H1 (cell line): ENCODE results near the gene RPS26. TPM values are rescaled to one million over a fixed set of nuclear protein-coding genes. Genes with fewer than 3 reads are reported as not detected.
A peak's percentile ranks its signal among the peaks of the same experiment; 100 is the strongest.

Source experiments
- BCL11A ChIP-seq, 2 experiments: IDR thresholded peaks; one replicate each; pipeline ENCODE4 v1.6.1; 2011; ENCODE audit warnings: low read depth in 2 of 2, low read length in 2 of 2, mild to moderate bottlenecking in 2 of 2
- CHD2 ChIP-seq: IDR thresholded peaks from 2 replicates; pipeline ENCODE4 v1.6.1; 2012; ENCODE audit warnings: low read length, improper control_type of control experiment
- CTBP2 ChIP-seq: IDR thresholded peaks from 2 replicates; pipeline ENCODE4 v1.7.0; 2011; ENCODE audit warnings: borderline replicate concordance, mild to moderate bottlenecking, moderate library complexity, mixed read lengths, low read length; ENCODE audit not compliant: insufficient read depth, insufficient read length
- EGR1 ChIP-seq: IDR thresholded peaks from 2 replicates; pipeline ENCODE4 v1.6.1; 2011; ENCODE audit warnings: low read depth, low read length, borderline replicate concordance
- EZH2 ChIP-seq: fragments of 200-600 bp; sonication (generic); IDR thresholded peaks from 2 replicates; pipeline ENCODE4 v1.7.1; 2012; ENCODE audit warnings: low read depth, mild to moderate bottlenecking, moderate library complexity, low read length, inconsistent platforms; ENCODE audit not compliant: severe bottlenecking
- GABPA ChIP-seq: IDR thresholded peaks from 2 replicates; pipeline ENCODE4 v1.6.1; 2011; ENCODE audit warnings: mild to moderate bottlenecking, low read length, moderate library complexity, borderline replicate concordance; ENCODE audit not compliant: insufficient read depth
- HDAC6 ChIP-seq: IDR thresholded peaks from one replicate; pipeline ENCODE4 v1.7.1; 2012; ENCODE audit warnings: low read depth, mild to moderate bottlenecking, inconsistent platforms, low read length, moderate library complexity
- MAFK ChIP-seq: IDR thresholded peaks from 2 replicates; pipeline ENCODE4 v1.6.1; 2012; ENCODE audit warnings: low read depth, mild to moderate bottlenecking, improper control_type of control experiment, low read length
- POLR2A ChIP-seq, 2 experiments: IDR thresholded peaks; 1 replicate in 1 of 2; 2 replicates in 1 of 2; pipeline ENCODE4 v1.6.1; 2011; ENCODE audit warnings: low read depth in 2 of 2, low read length in 2 of 2, mild to moderate bottlenecking in 2 of 2; ENCODE audit errors: control extremely low read depth in 1 of 2
- POU5F1 ChIP-seq: IDR thresholded peaks from 2 replicates; pipeline ENCODE4 v1.6.1; 2011; ENCODE audit warnings: low read depth, mild to moderate bottlenecking, low read length, moderate library complexity
- RAD21 ChIP-seq, 2 experiments: IDR thresholded peaks in 1 of 2; conservative IDR thresholded peaks in 1 of 2; 2 replicates each; pipeline ENCODE4 v1.6.1; 2011; ENCODE audit warnings: low read depth in 2 of 2, low read length in 2 of 2, improper control_type of control experiment in 1 of 2, inconsistent platforms in 1 of 2, mild to moderate bottlenecking in 1 of 2, moderate library complexity in 1 of 2
- SIN3A ChIP-seq, 2 experiments: IDR thresholded peaks in 1 of 2; conservative IDR thresholded peaks in 1 of 2; 2 replicates each; pipeline ENCODE4 v1.6.1; 2011 to 2012; ENCODE audit warnings: low read length in 2 of 2, improper control_type of control experiment in 1 of 2, low read depth in 1 of 2, mild to moderate bottlenecking in 1 of 2
- SIRT6 ChIP-seq: IDR thresholded peaks from one replicate; pipeline ENCODE4 v1.7.1; 2012; ENCODE audit warnings: low read length, inconsistent platforms
- SP4 ChIP-seq: IDR thresholded peaks from 2 replicates; pipeline ENCODE4 v1.6.1; 2012; ENCODE audit warnings: low read length, inconsistent platforms
- SRF ChIP-seq: IDR thresholded peaks from 2 replicates; pipeline ENCODE4 v1.6.1; 2011; ENCODE audit warnings: mild to moderate bottlenecking, low read depth, low read length, moderate library complexity
- TAF7 ChIP-seq: optimal IDR thresholded peaks from 2 replicates; pipeline ENCODE3; 2011; ENCODE audit warnings: low read depth, mild to moderate bottlenecking, inconsistent platforms, low read length, moderate library complexity, borderline replicate concordance
- TBP ChIP-seq: IDR thresholded peaks from 2 replicates; pipeline ENCODE4 v1.6.1; 2011; ENCODE audit warnings: low read depth, low read length, improper control_type of control experiment
- polyA plus RNA-seq, 7 experiments: library from polyadenylated mRNA; depleted of rRNA in 3 of 7; stranded (reverse) in 5 of 7; unstranded in 2 of 7; fragments of >200 nt in 5 of 7; fragments of 200-250 nt in 2 of 7; gene quantifications; 1 replicate in 5 of 7; 2 replicates in 1 of 7; 4 replicates in 1 of 7; pipeline versions ENCODE4 v1.2.1 to v1.2.3, GENCODE V29; 2011 to 2013; ENCODE audit warnings: missing spikeins in 2 of 7, mixed read lengths in 2 of 7
- total RNA-seq: library from RNA; stranded (reverse); fragmentation: NEBNext Ultra II Directional; extraction: Animal tissue kit (Norgen Biotek cat#: 25700); gene quantifications from 2 replicates; pipeline ENCODE4 v1.2.1, GENCODE V29; 2021
- TF ChIP-seq, protein P1 (sequence below): IDR thresholded peaks from 2 replicates; pipeline ENCODE4 v1.6.1; 2012; ENCODE audit warnings: low read length, inconsistent platforms
- TF ChIP-seq, protein P2 (sequence below), 3 experiments: IDR thresholded peaks; 1 replicate in 2 of 3; 2 replicates in 1 of 3; pipeline versions ENCODE4 v1.5.1 to v1.6.1; 2011; ENCODE audit warnings: low read length in 3 of 3, mild to moderate bottlenecking in 3 of 3, inconsistent platforms in 2 of 3, low read depth in 1 of 3, moderate library complexity in 1 of 3; ENCODE audit not compliant: insufficient read depth in 1 of 3; ENCODE audit errors: control extremely low read depth in 1 of 3

Gene RPS26
- total and polyA plus RNA-seq, 2 of the 8 experiments (the other 6 are each of a cell fraction or from before 2014, with no cell fraction given) = 53.4 to 1,922 TPM

DNA sequence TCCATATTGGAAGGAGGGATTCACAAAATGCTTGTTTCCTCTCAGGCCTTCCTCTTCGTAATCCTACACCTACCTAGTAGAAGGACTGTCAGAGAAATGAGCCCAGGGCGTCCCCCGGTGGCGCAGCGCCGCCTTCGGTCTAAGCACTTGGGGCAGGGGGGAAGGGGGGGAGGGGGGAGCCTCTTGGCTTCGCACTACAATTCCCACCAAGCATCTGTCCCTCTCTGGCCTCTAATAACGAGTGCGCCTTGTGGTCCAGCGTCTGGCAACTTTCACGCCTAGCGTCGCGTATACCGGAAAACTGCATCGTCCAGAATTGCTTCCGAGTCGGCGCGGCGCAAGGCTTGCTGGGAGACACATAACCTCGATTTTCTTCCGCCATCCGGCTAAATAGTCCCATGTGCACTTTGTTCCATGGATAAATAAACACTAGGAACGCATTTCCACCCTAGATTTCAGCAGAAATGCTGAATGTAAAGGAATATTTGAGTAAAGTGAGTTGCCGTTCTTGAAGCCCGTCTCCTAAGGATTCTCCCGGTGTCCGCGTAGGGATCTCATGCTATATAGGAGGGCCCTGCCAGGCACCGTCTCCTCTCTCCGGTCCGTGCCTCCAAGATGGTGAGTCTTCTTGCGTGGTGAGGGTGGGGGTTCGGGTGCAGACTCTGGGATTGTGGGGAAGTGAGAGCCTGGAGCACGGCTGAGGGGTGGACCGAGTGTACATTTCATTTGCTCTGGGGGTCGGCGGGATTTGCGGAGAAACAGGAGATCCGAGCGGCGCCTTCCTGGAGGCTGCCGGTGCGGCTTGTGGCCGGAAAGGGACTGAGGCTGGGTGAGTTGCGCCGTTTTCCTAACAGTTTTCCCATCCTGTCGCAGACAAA is at the start of gene RPS26 (continued):
- TF ChIP-seq GABPA (peak; percentile 87; the same call in 1 of the 2 replicates), HDAC6 (no peak), POLR2A (IDR thresholded peaks at IDR 0.05; ENCODE audit: control extremely low read depth in 1 of 2, low read depth in 2 of 2, low read length in 2 of 2) (peak; percentile 98 to 99), TAF7 (peak; percentile 98), SP4 (peak; percentile 81), BCL11A (IDR thresholded peaks at IDR 0.05; ENCODE audit: low read depth in 2 of 2, low read length in 2 of 2) (no peak), SIN3A (conservative IDR thresholded peaks at IDR 0.05 in 1 of 2, IDR thresholded peaks at IDR 0.05 in 1 of 2; ENCODE audit: low read depth in 1 of 2, low read length in 2 of 2) (peak in 1 of 2 experiments; percentile 88; a peak in 1 of 4 replicates), CHD2 (peak; percentile 94), SIRT6 (no peak), RAD21 (IDR thresholded peaks at IDR 0.05 in 1 of 2, conservative IDR thresholded peaks at IDR 0.05 in 1 of 2; ENCODE audit: low read depth in 2 of 2, low read length in 2 of 2) (peak; percentile 63 to 69), POU5F1 (no peak), EGR1 (no peak), SRF (no peak; the same call in 1 of the 2 replicates), MAFK (no peak), TBP (peak; percentile 98), CTBP2 (no peak), EZH2 (no peak)
- TF ChIP-seq, protein P1, sequence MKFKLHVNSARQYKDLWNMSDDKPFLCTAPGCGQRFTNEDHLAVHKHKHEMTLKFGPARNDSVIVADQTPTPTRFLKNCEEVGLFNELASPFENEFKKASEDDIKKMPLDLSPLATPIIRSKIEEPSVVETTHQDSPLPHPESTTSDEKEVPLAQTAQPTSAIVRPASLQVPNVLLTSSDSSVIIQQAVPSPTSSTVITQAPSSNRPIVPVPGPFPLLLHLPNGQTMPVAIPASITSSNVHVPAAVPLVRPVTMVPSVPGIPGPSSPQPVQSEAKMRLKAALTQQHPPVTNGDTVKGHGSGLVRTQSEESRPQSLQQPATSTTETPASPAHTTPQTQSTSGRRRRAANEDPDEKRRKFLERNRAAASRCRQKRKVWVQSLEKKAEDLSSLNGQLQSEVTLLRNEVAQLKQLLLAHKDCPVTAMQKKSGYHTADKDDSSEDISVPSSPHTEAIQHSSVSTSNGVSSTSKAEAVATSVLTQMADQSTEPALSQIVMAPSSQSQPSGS = peak; percentile 92
- TF ChIP-seq, protein P2, sequence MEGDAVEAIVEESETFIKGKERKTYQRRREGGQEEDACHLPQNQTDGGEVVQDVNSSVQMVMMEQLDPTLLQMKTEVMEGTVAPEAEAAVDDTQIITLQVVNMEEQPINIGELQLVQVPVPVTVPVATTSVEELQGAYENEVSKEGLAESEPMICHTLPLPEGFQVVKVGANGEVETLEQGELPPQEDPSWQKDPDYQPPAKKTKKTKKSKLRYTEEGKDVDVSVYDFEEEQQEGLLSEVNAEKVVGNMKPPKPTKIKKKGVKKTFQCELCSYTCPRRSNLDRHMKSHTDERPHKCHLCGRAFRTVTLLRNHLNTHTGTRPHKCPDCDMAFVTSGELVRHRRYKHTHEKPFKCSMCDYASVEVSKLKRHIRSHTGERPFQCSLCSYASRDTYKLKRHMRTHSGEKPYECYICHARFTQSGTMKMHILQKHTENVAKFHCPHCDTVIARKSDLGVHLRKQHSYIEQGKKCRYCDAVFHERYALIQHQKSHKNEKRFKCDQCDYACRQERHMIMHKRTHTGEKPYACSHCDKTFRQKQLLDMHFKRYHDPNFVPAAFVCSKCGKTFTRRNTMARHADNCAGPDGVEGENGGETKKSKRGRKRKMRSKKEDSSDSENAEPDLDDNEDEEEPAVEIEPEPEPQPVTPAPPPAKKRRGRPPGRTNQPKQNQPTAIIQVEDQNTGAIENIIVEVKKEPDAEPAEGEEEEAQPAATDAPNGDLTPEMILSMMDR (IDR thresholded peaks at IDR 0.05; ENCODE audit: control extremely low read depth in 1 of 3, insufficient read depth in 1 of 3, low read depth in 1 of 3, low read length in 3 of 3) = peak; percentile 43 to 56 (median 55)
